ENCODE results near the gene MEF2D. TPM values are rescaled to one million over a fixed set of nuclear protein-coding genes. Genes with fewer than 3 reads are reported as not detected.

MEF2D gene
- total and polyA plus RNA-seq, 3 donors from 2014 or later = 34.4 to 113 (median 96.8) TPM

DNA sequence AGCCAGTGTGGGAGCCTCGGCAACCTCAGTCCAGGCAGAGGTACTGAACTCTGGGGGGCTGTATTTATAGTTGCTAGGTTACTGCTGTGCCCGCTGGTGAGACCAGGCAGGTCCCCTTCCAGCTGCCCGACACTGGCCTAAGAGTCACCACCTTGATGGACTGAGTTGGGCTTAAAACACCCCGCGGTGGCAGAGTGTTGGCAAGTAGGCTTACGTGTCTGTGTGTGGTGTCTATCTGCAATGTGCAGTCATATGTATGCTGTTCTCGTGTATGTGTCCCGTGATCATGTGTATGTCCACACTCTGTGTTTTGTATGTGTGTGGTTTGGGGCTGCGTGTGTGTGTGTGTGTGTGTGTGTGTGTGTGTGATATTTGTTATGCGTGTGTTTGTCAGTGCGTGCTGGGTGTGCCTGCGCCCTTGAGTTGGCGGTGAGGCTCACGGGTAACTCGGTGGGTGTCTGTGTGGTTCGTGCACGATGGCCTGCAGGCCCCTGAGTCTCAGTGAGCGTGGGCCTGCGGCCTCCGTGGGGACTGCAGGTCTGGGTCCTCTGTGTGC, 65.5 kb downstream of the MEF2D start:
- Histone ChIP-seq H3K27ac (no peak overlapping the region), H3K36me3 (ENCODE audit: low read depth, missing control alignments) (no peaks in the 10 kb centered on the region), H3K27me3 (no peaks in the 10 kb centered on the region), H3K4me1 (peaks cover 4% of the 10 kb centered on the region), H3K4me3 (peak overlapping the region; percentile 32 to 36), H3K9me3 (no peaks in the 10 kb centered on the region)
- TF ChIP-seq, protein P1, sequence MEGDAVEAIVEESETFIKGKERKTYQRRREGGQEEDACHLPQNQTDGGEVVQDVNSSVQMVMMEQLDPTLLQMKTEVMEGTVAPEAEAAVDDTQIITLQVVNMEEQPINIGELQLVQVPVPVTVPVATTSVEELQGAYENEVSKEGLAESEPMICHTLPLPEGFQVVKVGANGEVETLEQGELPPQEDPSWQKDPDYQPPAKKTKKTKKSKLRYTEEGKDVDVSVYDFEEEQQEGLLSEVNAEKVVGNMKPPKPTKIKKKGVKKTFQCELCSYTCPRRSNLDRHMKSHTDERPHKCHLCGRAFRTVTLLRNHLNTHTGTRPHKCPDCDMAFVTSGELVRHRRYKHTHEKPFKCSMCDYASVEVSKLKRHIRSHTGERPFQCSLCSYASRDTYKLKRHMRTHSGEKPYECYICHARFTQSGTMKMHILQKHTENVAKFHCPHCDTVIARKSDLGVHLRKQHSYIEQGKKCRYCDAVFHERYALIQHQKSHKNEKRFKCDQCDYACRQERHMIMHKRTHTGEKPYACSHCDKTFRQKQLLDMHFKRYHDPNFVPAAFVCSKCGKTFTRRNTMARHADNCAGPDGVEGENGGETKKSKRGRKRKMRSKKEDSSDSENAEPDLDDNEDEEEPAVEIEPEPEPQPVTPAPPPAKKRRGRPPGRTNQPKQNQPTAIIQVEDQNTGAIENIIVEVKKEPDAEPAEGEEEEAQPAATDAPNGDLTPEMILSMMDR (IDR thresholded peaks at IDR 0.05) = no peak
- no peak for TF ChIP-seq POLR2A (IDR thresholded peaks at IDR 0.05)
- 0 to 16% methylated on average over 4 to 20 of the region's 20 CpGs for WGBS, 2 donors
- DNase-seq = no peak
- intact Hi-C loops (cut with DNase I; ENCODE audit: low total_unique reads) = no loop called here

DNA sequence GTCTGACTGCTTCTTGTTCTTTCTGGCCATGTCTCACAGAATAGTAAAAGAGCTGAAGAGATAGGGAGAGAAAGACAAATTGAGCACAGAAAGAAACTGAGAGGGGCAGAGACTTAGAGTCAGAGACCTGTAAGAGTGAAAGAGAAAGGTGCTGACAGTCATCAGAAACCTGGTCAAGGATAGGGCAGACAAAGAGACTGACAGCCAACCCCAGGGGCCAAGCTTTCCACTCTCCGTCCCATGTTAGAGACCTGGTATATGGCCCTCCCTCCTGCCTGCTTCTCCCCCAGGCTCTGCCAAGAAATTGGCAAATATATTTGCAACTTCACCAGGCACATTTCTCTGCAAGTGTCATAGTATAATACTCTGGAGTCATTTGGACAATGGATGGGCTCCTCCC, 67.0 kb downstream of the MEF2D start:
- H3K36me3 ChIP-seq (ENCODE audit: low read depth, missing control alignments) = no peaks in the 10 kb centered on the region
- TF ChIP-seq, protein P1 (IDR thresholded peaks at IDR 0.05) = no peak
- no peak for TF ChIP-seq POLR2A (IDR thresholded peaks at IDR 0.05)
- H3K4me1 ChIP-seq = peaks cover 4% of the 10 kb centered on the region
- intact Hi-C loops (cut with DNase I; ENCODE audit: low total_unique reads) = no loop called here
- WGBS, 2 donors = 50 to 71% methylated on average over 1 of the region's 1 CpG
- no peak for DNase-seq
- no peak overlapping the region for H3K27ac ChIP-seq
- no peak overlapping the region for H3K4me3 ChIP-seq
- no peaks in the 10 kb centered on the region for H3K9me3 ChIP-seq
- no peaks in the 10 kb centered on the region for H3K27me3 ChIP-seq

DNA sequence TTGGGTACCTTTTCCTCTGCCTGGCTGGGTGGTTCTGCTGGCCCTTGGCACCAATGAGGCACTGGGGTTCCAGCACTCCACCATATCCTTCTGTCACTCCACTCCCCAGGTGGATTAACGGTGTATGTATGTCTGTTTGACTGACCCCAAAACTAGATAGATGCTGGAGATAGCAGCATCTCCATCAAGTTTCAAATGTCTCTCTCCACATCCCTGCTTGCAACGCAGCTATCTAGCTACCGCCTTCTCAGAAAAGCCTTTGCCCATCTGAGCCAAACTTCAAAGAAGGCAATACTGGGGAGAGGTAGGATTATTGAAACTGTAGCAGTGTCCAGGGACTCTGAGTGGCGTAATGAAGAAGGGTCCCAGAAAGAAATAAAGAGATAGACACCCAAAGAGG, 67.5 kb downstream of the MEF2D start:
- Histone ChIP-seq H3K4me3 (no peak overlapping the region), H3K36me3 (ENCODE audit: low read depth, missing control alignments) (no peaks in the 10 kb centered on the region), H3K9me3 (no peaks in the 10 kb centered on the region), H3K27me3 (no peaks in the 10 kb centered on the region), H3K27ac (no peak overlapping the region), H3K4me1 (peaks cover 4% of the 10 kb centered on the region)
- 50 to 53% methylated on average over 4 of the region's 4 CpGs for WGBS, 2 donors
- DNase-seq = no peak
- intact Hi-C loops (cut with DNase I; ENCODE audit: low total_unique reads) = no loop called here
- TF ChIP-seq, protein P1 (IDR thresholded peaks at IDR 0.05) = no peak
- TF ChIP-seq POLR2A (IDR thresholded peaks at IDR 0.05) = no peak

DNA sequence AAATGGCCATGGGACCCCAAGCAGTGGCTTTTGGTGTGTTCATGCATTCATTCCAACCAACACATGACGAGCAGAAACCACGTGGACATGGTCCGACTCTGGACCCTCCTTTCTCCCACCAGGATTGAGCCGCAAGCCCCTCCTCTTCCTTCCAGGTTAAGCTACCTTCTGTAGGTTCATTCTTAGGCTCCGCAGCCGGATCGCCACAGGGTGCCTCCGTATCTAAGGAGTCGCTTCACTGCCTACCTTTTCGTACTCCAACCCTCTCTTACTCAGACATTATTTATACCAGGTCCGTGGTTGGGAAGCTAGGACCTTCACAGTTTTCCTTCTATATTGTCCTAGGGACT, 67.9 kb downstream of the MEF2D start:
- intact Hi-C loops (cut with DNase I; ENCODE audit: low total_unique reads) = no loop called here
- Histone ChIP-seq H3K4me1 (peaks cover 4% of the 10 kb centered on the region), H3K9me3 (no peaks in the 10 kb centered on the region), H3K4me3 (no peak overlapping the region), H3K36me3 (ENCODE audit: low read depth, missing control alignments) (no peaks in the 10 kb centered on the region), H3K27me3 (no peaks in the 10 kb centered on the region), H3K27ac (no peak overlapping the region)
- DNase-seq = no peak
- WGBS, 2 donors = 27 to 50% methylated on average over 11 of the region's 11 CpGs
- TF ChIP-seq, protein P1 (IDR thresholded peaks at IDR 0.05) = no peak
- no peak for TF ChIP-seq POLR2A (IDR thresholded peaks at IDR 0.05)

Data from testis (tissue), 3 donors.